GM23338 (cell line): ENCODE results near the gene SANBR. TPM values are rescaled to one million over a fixed set of nuclear protein-coding genes. Genes with fewer than 3 reads are reported as not detected.

ENCODE experiments used
- ATAC-seq: fragments of 200-7000 bp; cut with Tn5 transposase; 3 replicates; pipeline ENCODE4 v1.9.1; 2020
- DNase-seq: peaks from one replicate; pipeline ENCODE4 v3.0.0-alpha.2; 2015; ENCODE audit warnings: low spot score
- H2AFZ ChIP-seq: fragments of 200-600 bp; sonication (generic); 2 replicates; pipeline ENCODE4 v1.8.0; 2016; ENCODE audit warnings: antibody characterized with exemption, mild to moderate bottlenecking, moderate library complexity
- H3F3A ChIP-seq: fragments of 200-600 bp; sonication (generic); replicated peaks from 2 replicates; pipeline ENCODE4 v1.8.0; 2017; ENCODE audit warnings: antibody characterized with exemption, mixed run types, low read depth
- H3K27ac ChIP-seq: fragments of 200-600 bp; sonication (generic); 2 replicates; pipeline ENCODE4 v1.6.1; 2016; ENCODE audit warnings: low read depth
- H3K27me3 ChIP-seq: fragments of 200-600 bp; sonication (generic); 2 replicates; pipeline ENCODE4 v1.8.0; 2016; ENCODE audit warnings: mild to moderate bottlenecking, mixed run types, moderate library complexity; ENCODE audit not compliant: insufficient read depth
- H3K36me3 ChIP-seq: fragments of 200-600 bp; sonication (generic); 2 replicates; pipeline ENCODE4 v1.8.0; 2016; ENCODE audit warnings: mild to moderate bottlenecking; ENCODE audit not compliant: insufficient read depth
- H3K4me1 ChIP-seq: fragments of 200-600 bp; sonication (generic); 2 replicates; pipeline ENCODE4 v1.8.0; 2016; ENCODE audit warnings: mild to moderate bottlenecking, moderate library complexity; ENCODE audit not compliant: insufficient read depth
- H3K4me2 ChIP-seq: fragments of 200-600 bp; sonication (generic); 2 replicates; pipeline ENCODE4 v1.7.1; 2017; ENCODE audit warnings: mixed run types
- H3K4me3 ChIP-seq: fragments of 200-600 bp; sonication (generic); 2 replicates; pipeline ENCODE4 v1.6.1; 2016; ENCODE audit warnings: mixed run types
- H3K79me2 ChIP-seq: fragments of 200-600 bp; sonication (generic); replicated peaks from 2 replicates; pipeline ENCODE4 v1.8.0; 2017; ENCODE audit warnings: mild to moderate bottlenecking; ENCODE audit not compliant: insufficient read depth
- H3K9me2 ChIP-seq: fragments of 200-600 bp; sonication (generic); 2 replicates; pipeline ENCODE4 v1.8.0; 2017; ENCODE audit not compliant: insufficient read depth
- H4K20me1 ChIP-seq: fragments of 200-600 bp; sonication (generic); replicated peaks from 2 replicates; pipeline ENCODE4 v1.8.0; 2017; ENCODE audit warnings: mild to moderate bottlenecking; ENCODE audit not compliant: insufficient read depth
- H3K27ac Mint-ChIP-seq: 2 replicates; pipeline ENCODE4 v1.8.0; 2020; ENCODE audit warnings: inconsistent platforms, mild to moderate bottlenecking, moderate library complexity, mixed read lengths
- H3K27me3 Mint-ChIP-seq: 3 replicates; pipeline ENCODE4 v1.8.0; 2022; ENCODE audit warnings: low read depth, mild to moderate bottlenecking, moderate library complexity, mixed read lengths, inconsistent platforms; ENCODE audit not compliant: insufficient read depth, poor library complexity
- H3K36me3 Mint-ChIP-seq: 3 replicates; pipeline ENCODE4 v1.8.0; 2021; ENCODE audit warnings: low read depth, mild to moderate bottlenecking, inconsistent platforms, moderate library complexity, mixed read lengths
- H3K4me1 Mint-ChIP-seq: 3 replicates; pipeline ENCODE4 v1.8.0; 2020; ENCODE audit warnings: mild to moderate bottlenecking, inconsistent platforms, mixed read lengths
- H3K4me3 Mint-ChIP-seq: 3 replicates; pipeline ENCODE4 v1.8.0; 2021; ENCODE audit warnings: moderate library complexity, mild to moderate bottlenecking, inconsistent platforms, mixed read lengths
- H3K9me3 Mint-ChIP-seq: 3 replicates; pipeline ENCODE4 v1.8.0; 2020; ENCODE audit warnings: moderate library complexity, mild to moderate bottlenecking, inconsistent platforms, mixed read lengths
- NANOG ChIP-seq: IDR thresholded peaks from 2 replicates; pipeline ENCODE4 v1.6.1; 2016; ENCODE audit warnings: antibody characterized with exemption, borderline replicate concordance
- POLR2AphosphoS5 ChIP-seq: IDR thresholded peaks from 2 replicates; pipeline ENCODE4 v1.6.1; 2016; ENCODE audit warnings: antibody characterized with exemption, low read depth
- STAT1 ChIP-seq: IDR thresholded peaks from one replicate; pipeline ENCODE4 v1.6.1; 2016; ENCODE audit warnings: antibody characterized with exemption; ENCODE audit not compliant: unreplicated experiment
- ZNF114 ChIP-seq: fragments of 250-450 bp; sonication (Bioruptor Pico); IDR thresholded peaks from 2 replicates; pipeline ENCODE4 v1.5.0; 2020; ENCODE audit warnings: mild to moderate bottlenecking, moderate library complexity
- polyA plus RNA-seq: library from polyadenylated mRNA; unstranded; fragments of >200 nt; fragmentation: Nextera tagmentation; extraction: Ambion mirVana; gene quantifications from 2 replicates; pipeline ENCODE4 v1.2.1, GENCODE V29; 2016
- total RNA-seq: library from RNA; depleted of rRNA; stranded (reverse); fragments of >200 nt; shearing (Covaris generic); gene quantifications from 2 replicates; pipeline ENCODE4 v1.2.3, GENCODE V29; 2014
- TF ChIP-seq, protein P1 (sequence below): IDR thresholded peaks from 2 replicates; pipeline ENCODE4 v1.6.1; 2016; ENCODE audit warnings: antibody characterized with exemption
- TF ChIP-seq, protein P2 (sequence below): fragments of 250-450 bp; sonication (Bioruptor Pico); IDR thresholded peaks from 2 replicates; pipeline ENCODE4 v1.5.0; 2020; ENCODE audit warnings: mild to moderate bottlenecking, moderate library complexity
- TF ChIP-seq, protein P3 (sequence below): IDR thresholded peaks from one replicate; pipeline ENCODE4 v1.6.1; 2018; ENCODE audit warnings: antibody characterized with exemption; ENCODE audit not compliant: unreplicated experiment
- TF ChIP-seq, protein P4 (sequence below), 2 experiments: fragments of 200-600 bp in 1 of 2; sonication (generic) in 1 of 2; conservative IDR thresholded peaks; 2 replicates each; pipeline versions ENCODE4 v1.5.1 to v1.6.1; 2016 to 2017; ENCODE audit warnings: antibody characterized with exemption in 2 of 2, low read depth in 2 of 2, mild to moderate bottlenecking in 2 of 2, moderate library complexity in 1 of 2

The SANBR gene
- total and polyA plus RNA-seq, 2 experiments from 2014 or later = 8.4 to 10.8 TPM

DNA sequence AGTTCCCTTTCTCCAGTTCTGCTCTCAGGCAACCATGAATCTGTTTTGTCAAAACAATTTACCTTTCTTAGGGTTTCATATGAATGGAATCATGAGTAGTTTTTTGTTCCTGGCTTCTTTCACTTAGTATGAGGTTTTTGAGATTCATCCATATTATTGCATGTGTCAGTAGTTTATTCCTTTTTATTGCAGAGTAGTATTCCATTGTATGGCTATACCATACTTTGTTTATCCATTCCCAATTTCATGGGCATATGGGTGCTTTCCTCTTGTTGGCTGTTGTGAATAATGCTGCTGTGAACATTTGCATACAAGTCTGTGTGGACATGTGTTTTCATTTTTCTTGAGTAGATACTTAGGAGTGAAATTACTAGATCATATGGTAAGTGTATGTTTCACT, 46.0 kb downstream of the SANBR start:
- H3K27me3 ChIP-seq = no peaks in the 10 kb centered on the region
- H3K27ac ChIP-seq = no peak overlapping the region
- ATAC-seq (no peak), DNase-seq (no peak)
- Mint-ChIP-seq H3K27me3 (peaks cover 2% of the 10 kb centered on the region), H3K27ac (no peak overlapping the region), H3K4me3 (no peak overlapping the region), H3K36me3 (peaks cover 40% of the 10 kb centered on the region), H3K4me1 (no peaks in the 10 kb centered on the region), H3K9me3 (peaks cover 22% of the 10 kb centered on the region)
- no peaks in the 10 kb centered on the region for H4K20me1 ChIP-seq
- H3K4me3 ChIP-seq = no peak overlapping the region
- no peak overlapping the region for H3K4me2 ChIP-seq
- 0 out of 2 replicates have a peak, but pooled peaks cover 4% of the 10 kb centered on the region for H3K36me3 ChIP-seq
- H3K79me2 ChIP-seq = no peaks in the 10 kb centered on the region
- 0 out of 2 replicates have a peak, but pooled peaks cover 5% of the 10 kb centered on the region for H3K9me2 ChIP-seq
- no peak overlapping the region for H2AFZ ChIP-seq
- no peaks in the 10 kb centered on the region for H3F3A ChIP-seq
- TF ChIP-seq, protein P1, sequence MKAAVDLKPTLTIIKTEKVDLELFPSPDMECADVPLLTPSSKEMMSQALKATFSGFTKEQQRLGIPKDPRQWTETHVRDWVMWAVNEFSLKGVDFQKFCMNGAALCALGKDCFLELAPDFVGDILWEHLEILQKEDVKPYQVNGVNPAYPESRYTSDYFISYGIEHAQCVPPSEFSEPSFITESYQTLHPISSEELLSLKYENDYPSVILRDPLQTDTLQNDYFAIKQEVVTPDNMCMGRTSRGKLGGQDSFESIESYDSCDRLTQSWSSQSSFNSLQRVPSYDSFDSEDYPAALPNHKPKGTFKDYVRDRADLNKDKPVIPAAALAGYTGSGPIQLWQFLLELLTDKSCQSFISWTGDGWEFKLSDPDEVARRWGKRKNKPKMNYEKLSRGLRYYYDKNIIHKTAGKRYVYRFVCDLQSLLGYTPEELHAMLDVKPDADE = no peak
- TF ChIP-seq, protein P2, sequence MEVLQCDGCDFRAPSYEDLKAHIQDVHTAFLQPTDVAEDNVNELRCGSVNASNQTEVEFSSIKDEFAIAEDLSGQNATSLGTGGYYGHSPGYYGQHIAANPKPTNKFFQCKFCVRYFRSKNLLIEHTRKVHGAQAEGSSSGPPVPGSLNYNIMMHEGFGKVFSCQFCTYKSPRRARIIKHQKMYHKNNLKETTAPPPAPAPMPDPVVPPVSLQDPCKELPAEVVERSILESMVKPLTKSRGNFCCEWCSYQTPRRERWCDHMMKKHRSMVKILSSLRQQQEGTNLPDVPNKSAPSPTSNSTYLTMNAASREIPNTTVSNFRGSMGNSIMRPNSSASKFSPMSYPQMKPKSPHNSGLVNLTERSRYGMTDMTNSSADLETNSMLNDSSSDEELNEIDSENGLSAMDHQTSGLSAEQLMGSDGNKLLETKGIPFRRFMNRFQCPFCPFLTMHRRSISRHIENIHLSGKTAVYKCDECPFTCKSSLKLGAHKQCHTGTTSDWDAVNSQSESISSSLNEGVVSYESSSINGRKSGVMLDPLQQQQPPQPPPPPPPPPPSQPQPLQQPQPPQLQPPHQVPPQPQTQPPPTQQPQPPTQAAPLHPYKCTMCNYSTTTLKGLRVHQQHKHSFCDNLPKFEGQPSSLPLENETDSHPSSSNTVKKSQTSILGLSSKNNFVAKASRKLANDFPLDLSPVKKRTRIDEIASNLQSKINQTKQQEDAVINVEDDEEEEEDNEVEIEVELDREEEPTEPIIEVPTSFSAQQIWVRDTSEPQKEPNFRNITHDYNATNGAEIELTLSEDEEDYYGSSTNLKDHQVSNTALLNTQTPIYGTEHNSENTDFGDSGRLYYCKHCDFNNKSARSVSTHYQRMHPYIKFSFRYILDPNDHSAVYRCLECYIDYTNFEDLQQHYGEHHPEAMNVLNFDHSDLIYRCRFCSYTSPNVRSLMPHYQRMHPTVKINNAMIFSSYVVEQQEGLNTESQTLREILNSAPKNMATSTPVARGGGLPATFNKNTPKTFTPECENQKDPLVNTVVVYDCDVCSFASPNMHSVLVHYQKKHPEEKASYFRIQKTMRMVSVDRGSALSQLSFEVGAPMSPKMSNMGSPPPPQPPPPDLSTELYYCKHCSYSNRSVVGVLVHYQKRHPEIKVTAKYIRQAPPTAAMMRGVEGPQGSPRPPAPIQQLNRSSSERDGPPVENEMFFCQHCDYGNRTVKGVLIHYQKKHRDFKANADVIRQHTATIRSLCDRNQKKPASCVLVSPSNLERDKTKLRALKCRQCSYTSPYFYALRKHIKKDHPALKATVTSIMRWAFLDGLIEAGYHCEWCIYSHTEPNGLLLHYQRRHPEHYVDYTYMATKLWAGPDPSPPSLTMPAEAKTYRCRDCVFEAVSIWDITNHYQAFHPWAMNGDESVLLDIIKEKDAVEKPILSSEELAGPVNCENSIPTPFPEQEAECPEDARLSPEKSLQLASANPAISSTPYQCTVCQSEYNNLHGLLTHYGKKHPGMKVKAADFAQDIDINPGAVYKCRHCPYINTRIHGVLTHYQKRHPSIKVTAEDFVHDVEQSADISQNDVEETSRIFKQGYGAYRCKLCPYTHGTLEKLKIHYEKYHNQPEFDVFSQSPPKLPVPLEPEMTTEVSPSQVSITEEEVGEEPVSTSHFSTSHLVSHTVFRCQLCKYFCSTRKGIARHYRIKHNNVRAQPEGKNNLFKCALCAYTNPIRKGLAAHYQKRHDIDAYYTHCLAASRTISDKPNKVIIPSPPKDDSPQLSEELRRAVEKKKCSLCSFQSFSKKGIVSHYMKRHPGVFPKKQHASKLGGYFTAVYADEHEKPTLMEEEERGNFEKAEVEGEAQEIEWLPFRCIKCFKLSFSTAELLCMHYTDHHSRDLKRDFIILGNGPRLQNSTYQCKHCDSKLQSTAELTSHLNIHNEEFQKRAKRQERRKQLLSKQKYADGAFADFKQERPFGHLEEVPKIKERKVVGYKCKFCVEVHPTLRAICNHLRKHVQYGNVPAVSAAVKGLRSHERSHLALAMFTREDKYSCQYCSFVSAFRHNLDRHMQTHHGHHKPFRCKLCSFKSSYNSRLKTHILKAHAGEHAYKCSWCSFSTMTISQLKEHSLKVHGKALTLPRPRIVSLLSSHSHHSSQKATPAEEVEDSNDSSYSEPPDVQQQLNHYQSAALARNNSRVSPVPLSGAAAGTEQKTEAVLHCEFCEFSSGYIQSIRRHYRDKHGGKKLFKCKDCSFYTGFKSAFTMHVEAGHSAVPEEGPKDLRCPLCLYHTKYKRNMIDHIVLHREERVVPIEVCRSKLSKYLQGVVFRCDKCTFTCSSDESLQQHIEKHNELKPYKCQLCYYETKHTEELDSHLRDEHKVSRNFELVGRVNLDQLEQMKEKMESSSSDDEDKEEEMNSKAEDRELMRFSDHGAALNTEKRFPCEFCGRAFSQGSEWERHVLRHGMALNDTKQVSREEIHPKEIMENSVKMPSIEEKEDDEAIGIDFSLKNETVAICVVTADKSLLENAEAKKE (CRISPR knock-in tag) = no peak
- TF ChIP-seq POLR2AphosphoS5 (no peak), ZNF114 (CRISPR knock-in tag) (no peak), STAT1 (no peak), NANOG (no peak)
- TF ChIP-seq, protein P3, sequence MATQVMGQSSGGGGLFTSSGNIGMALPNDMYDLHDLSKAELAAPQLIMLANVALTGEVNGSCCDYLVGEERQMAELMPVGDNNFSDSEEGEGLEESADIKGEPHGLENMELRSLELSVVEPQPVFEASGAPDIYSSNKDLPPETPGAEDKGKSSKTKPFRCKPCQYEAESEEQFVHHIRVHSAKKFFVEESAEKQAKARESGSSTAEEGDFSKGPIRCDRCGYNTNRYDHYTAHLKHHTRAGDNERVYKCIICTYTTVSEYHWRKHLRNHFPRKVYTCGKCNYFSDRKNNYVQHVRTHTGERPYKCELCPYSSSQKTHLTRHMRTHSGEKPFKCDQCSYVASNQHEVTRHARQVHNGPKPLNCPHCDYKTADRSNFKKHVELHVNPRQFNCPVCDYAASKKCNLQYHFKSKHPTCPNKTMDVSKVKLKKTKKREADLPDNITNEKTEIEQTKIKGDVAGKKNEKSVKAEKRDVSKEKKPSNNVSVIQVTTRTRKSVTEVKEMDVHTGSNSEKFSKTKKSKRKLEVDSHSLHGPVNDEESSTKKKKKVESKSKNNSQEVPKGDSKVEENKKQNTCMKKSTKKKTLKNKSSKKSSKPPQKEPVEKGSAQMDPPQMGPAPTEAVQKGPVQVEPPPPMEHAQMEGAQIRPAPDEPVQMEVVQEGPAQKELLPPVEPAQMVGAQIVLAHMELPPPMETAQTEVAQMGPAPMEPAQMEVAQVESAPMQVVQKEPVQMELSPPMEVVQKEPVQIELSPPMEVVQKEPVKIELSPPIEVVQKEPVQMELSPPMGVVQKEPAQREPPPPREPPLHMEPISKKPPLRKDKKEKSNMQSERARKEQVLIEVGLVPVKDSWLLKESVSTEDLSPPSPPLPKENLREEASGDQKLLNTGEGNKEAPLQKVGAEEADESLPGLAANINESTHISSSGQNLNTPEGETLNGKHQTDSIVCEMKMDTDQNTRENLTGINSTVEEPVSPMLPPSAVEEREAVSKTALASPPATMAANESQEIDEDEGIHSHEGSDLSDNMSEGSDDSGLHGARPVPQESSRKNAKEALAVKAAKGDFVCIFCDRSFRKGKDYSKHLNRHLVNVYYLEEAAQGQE = no peak
- TF ChIP-seq, protein P4, sequence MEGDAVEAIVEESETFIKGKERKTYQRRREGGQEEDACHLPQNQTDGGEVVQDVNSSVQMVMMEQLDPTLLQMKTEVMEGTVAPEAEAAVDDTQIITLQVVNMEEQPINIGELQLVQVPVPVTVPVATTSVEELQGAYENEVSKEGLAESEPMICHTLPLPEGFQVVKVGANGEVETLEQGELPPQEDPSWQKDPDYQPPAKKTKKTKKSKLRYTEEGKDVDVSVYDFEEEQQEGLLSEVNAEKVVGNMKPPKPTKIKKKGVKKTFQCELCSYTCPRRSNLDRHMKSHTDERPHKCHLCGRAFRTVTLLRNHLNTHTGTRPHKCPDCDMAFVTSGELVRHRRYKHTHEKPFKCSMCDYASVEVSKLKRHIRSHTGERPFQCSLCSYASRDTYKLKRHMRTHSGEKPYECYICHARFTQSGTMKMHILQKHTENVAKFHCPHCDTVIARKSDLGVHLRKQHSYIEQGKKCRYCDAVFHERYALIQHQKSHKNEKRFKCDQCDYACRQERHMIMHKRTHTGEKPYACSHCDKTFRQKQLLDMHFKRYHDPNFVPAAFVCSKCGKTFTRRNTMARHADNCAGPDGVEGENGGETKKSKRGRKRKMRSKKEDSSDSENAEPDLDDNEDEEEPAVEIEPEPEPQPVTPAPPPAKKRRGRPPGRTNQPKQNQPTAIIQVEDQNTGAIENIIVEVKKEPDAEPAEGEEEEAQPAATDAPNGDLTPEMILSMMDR (conservative IDR thresholded peaks at IDR 0.05; ENCODE audit: low read depth in 2 of 2) = no peak
- H3K4me1 ChIP-seq = no peaks in the 10 kb centered on the region
